Measurements from ENCODE around the gene KPNA1. TPM values are rescaled to one million over a fixed set of nuclear protein-coding genes. Genes with fewer than 3 reads are reported as not detected.

Gene KPNA1
- total RNA-seq, 1 experiment from 2014 or later = 64.3 TPM

GRCh38 chr3:122382888-122383666, 131.7 kb downstream of the KPNA1 start, which contains the start of gene MIX23:
TSS of gene MIX23 (minus strand) at chr3:122383231. CDS start at chr3:122383224, 7 bp downstream.
- TF ChIP-seq EZH2 (IDR thresholded peaks at IDR 0.05; ENCODE audit: low read length, unreplicated experiment) (no peak), CTCF (conservative IDR thresholded peaks at IDR 0.05; ENCODE audit: low read depth, low read length) (no peak), EZH2phosphoT487 (IDR thresholded peaks at IDR 0.05; ENCODE audit: borderline replicate concordance, low read length) (no peak)
- no TSS peak for BruUV-seq (replicated peaks)
- H4K20me1 ChIP-seq (ENCODE audit: low read length) = no peaks in the 10 kb centered on the region
- no peaks in the 10 kb centered on the region for H3K27me3 ChIP-seq (ENCODE audit: low read length)
- no peaks in the 10 kb centered on the region for H3K9me2 ChIP-seq (replicated peaks; ENCODE audit: low read length)
- peak within 1 kb of the TSS; percentile 90 for H3K4me3 ChIP-seq (ENCODE audit: low read length)
- intact Hi-C loops (cut with micrococcal nuclease) = loop anchor here (1.0 kb wide), 1 partner anchor 33 kb away; the partner anchor contains the start of gene WDR5B
- H3K36me3 ChIP-seq (ENCODE audit: low read depth, low read length) = peaks cover 18% of the 10 kb centered on the region
- peaks cover 95% of the 10 kb centered on the region for H3K79me2 ChIP-seq (ENCODE audit: low read length)
- peaks cover 44% of the 10 kb centered on the region for H3K4me1 ChIP-seq (ENCODE audit: insufficient read depth, low read length)
- peak within 1 kb of the TSS; percentile 87 for H3K4me2 ChIP-seq (ENCODE audit: low read length)
- no peaks in the 10 kb centered on the region for H3F3A ChIP-seq (ENCODE audit: low read length, unreplicated experiment)
- H3K9ac ChIP-seq (ENCODE audit: low read length) = peak within 1 kb of the TSS; percentile 90
- DNase-seq (peak; percentile 93), ATAC-seq (peak; percentile 44)
- CTCF ChIA-PET = interaction anchor here (1.1 kb wide), 1 partner anchor 77 kb away, joined by 6 read pairs; no protein-coding TSS in a partner anchor
- POLR2A ChIA-PET (ENCODE audit: unreplicated experiment) = interaction anchor here (0.5 to 1.7 kb wide), 3 partner anchors 12 to 845 kb away, joined by 4 to 14 read pairs (median 4); partner anchors contain the start of gene WDR5B
- H2AFZ ChIP-seq (ENCODE audit: low read length) = peak within 1 kb of the TSS; percentile 89
- peak within 1 kb of the TSS; percentile 40 for H3K27ac ChIP-seq (ENCODE audit: low read length)
- H3K9me3 ChIP-seq (ENCODE audit: low read length) = no peaks in the 10 kb centered on the region

- no TSS peak for BruUV-seq (replicated peaks)
- H3K36me3 ChIP-seq (ENCODE audit: low read depth, low read length) = peaks cover 14% of the 10 kb centered on the region
These were observed 136.8 kb downstream of the KPNA1 start for GRCh38 chr3:122377975-122378374.

More at GRCh38 chr3:122377975-122378374, 136.8 kb downstream of the KPNA1 start:
- Histone ChIP-seq H3K79me2 (ENCODE audit: low read length) (peaks cover 98% of the 10 kb centered on the region), H3K4me3 (ENCODE audit: low read length) (no peak overlapping the region), H3K9ac (ENCODE audit: low read length) (no peak overlapping the region), H3K9me3 (ENCODE audit: low read length) (no peaks in the 10 kb centered on the region), H3K4me1 (ENCODE audit: insufficient read depth, low read length) (peaks cover 8% of the 10 kb centered on the region), H3K9me2 (replicated peaks; ENCODE audit: low read length) (no peaks in the 10 kb centered on the region), H2AFZ (ENCODE audit: low read length) (no peak overlapping the region), H3F3A (ENCODE audit: low read length, unreplicated experiment) (no peaks in the 10 kb centered on the region), H3K27ac (ENCODE audit: low read length) (no peak overlapping the region), H3K4me2 (ENCODE audit: low read length) (no peak overlapping the region), H4K20me1 (ENCODE audit: low read length) (no peaks in the 10 kb centered on the region), H3K27me3 (ENCODE audit: low read length) (no peaks in the 10 kb centered on the region)
- CTCF ChIA-PET = no interaction called here
- TF ChIP-seq EZH2phosphoT487 (IDR thresholded peaks at IDR 0.05; ENCODE audit: borderline replicate concordance, low read length) (no peak), EZH2 (IDR thresholded peaks at IDR 0.05; ENCODE audit: low read length, unreplicated experiment) (no peak), CTCF (conservative IDR thresholded peaks at IDR 0.05; ENCODE audit: low read depth, low read length) (no peak)
- ATAC-seq (no peak), DNase-seq (no peak)
- intact Hi-C loops (cut with micrococcal nuclease) = no loop called here
- POLR2A ChIA-PET (ENCODE audit: unreplicated experiment) = no interaction called here

Data from PC-3 (cell line).